NCI-H128 (cell line): Measurements from ENCODE around the gene SCN3A.
A peak's percentile ranks its signal among the peaks of the same experiment; 100 is the strongest.

Experiments
- DNase-seq: peaks from one replicate; lab custom pipeline; 2025; ENCODE audit not compliant: unreplicated experiment; lab: John Stamatoyannopoulos, UW

The SCN3A gene

GRCh38 chr2:165203689-165204559 lies at the start of gene SCN3A:
Gene SCN3A, minus strand, starts transcription at chr2:165204050. Its CDS starts 27,656 bp downstream, at chr2:165176394.
- peak; percentile 11 for DNase-seq

DNA sequence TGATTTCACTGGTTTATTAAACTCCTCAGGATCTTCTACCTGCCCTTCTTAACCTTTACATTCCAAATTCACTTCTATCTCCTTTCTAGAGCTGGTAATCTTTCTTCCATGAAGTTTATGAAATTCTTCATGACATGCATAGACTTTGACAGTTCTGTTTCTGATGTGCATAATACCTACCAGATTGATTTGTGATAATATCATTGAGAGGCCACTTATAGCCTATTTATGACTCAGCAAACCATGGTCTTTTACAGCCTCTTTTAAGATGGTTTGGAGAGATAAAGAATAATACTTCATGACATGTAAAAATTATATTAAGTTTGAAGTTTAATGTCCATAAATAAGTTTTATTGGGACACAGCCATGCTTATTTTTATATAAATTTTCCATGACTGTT lies 49.3 kb upstream of the SCN3A start:
- no peak for DNase-seq

GRCh38 chr2:165251366-165251765 lies 47.5 kb upstream of the SCN3A start:
- no peak for DNase-seq

DNA sequence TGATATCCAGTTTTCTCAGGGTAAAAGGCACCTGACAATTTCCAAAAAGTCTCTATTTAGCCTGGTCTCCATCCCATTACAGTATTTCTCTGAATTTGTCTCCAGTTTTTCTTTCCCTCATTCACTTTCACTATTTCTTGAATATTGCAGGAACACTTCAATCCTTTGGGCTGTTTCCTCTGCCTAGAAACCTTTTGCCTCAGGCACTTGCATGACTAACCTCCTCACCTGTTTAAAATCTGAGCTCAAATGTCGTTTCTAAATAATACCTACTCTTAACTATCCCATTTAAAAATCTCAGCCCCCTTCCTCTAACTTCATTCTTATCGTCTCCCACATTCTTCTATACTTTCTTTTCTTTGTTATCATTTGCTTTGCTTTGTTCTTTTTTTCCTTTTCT lies 44.4 kb upstream of the SCN3A start:
- DNase-seq: no peak

GRCh38 chr2:165245081-165245793 lies 41.4 kb upstream of the SCN3A start:
- DNase-seq: no peak

GRCh38 chr2:165240916-165241315 lies 37.1 kb upstream of the SCN3A start:
- DNase-seq: no peak

GRCh38 chr2:165239856-165240515 lies 36.1 kb upstream of the SCN3A start:
- no peak for DNase-seq

DNA sequence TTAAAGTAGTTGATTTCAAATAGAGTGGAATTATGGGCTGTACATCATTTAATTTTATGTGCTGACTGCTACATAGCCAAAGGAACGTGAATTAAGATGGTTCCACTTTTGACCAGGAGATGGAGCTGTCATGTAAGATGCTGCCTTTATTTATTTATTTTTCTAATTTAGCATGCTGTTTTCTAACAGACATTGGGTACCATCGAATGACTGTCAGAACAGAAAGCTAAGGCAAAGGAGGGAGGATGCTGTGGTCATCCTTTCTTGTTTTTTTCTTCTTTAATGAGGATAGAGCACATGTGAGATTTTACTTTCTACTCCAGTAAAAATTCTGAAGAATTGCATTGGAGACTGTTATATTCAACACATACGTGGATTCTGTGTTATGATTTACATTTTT lies 35.4 kb upstream of the SCN3A start, which contains the start of gene SCN2A:
TSS of gene SCN2A (plus strand) at position 185 of the 400 bp plus-strand sequence. CDS start 56,410 bp downstream, outside the sequence.
- DNase-seq: peak; percentile 34

GRCh38 chr2:165238295-165238694 lies 34.4 kb upstream of the SCN3A start:
- no peak for DNase-seq

GRCh38 chr2:165237056-165237455 lies 33.2 kb upstream of the SCN3A start:
- no peak for DNase-seq

DNA sequence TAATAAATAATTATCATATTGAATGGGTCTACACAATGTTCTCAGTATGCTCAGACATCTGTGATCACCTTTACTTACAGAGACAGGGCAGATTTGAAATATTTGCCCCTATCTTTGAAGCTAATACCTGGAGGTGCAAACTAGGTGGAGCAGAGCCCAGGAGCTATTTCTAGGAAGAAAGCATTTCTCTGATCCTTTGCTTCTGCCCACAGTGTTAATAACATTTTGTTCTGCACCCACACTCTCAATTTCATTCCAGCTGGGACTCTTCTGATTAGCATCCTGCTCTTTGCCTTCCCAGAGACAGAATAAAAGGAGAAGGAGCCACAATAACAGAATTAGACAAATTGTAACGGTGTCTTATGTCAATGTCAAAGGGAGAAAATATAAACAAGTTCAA lies 23.7 kb upstream of the SCN3A start:
- no peak for DNase-seq

DNA sequence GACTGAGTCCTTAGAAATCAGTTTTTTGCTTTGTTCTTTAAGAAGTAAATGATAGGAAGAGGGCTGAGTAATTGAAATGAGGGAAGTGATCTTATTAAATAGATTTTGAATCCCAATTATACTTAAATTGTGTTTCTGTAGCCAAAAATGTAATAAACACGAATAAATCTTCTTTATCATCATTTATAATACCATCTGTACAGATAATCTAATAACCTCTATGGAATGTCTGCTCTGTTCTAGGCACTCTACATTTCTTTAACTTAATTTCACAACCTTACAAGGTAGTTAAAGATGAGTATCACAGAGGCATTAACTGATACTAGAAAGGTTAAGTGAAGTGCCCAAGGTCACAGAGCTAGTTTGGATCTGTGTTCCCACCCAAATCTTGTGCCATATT lies 21.1 kb upstream of the SCN3A start:
- DNase-seq: no peak

DNA sequence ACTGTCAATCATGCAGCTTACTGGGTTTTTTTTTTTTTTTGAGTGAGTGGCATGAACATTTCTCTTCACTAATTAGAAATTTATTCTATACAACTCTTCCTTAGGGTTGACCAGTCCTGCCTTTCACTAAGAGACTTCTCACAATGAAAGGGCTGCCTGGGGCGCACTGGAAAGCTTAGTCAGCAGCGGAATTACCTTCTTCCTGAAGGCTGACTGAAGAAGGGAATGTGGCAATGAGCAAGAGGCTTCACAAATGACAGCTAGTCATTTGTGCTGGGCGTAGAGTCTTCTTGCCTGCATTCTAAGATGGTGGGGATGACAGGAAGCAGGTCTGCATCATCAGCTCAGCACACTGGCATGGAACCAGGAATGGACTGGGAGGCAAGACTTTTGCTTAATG lies 15.6 kb upstream of the SCN3A start:
- DNase-seq: no peak

DNA sequence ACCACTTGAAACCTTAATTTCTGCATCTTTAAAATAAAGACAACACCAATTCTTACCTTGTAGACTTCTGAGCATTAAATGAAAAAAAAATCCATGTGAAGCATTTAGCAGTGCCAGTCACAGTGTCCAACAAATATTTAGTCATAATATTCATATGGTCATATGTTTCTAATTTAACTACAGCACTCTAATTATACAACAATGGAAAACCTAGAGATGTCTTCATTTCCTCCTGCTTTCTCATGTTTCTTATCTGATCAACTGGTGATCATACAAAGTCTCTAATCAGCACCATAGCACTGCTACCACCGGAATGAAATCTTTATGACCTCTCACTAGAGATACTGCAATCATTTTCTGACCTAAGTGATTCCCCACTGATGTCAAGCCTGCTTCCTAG lies 10.2 kb upstream of the SCN3A start:
- DNase-seq: no peak

- no peak for DNase-seq
Observed at GRCh38 chr2:165208094-165208493, 4.2 kb upstream of the SCN3A start.

DNA sequence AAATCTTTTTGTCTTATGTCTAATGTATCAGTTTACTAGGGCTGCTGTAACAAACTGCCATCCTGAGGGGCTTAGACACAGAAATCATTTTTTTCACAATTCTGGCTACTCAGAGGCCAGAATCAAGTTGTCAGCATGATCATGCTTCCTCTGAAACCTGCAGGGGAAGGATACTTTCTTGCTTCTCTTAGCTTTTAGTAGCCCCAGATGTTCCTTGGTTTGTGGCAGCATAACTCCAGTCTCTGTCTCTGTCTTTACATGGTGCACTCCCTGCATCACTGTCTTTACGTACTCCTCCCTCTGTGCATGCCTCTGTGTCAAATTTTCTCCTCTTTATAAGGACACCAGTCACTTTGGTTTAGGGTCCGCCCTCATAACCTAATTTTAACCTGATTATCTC lies 2.0 kb upstream of the SCN3A start:
- no peak for DNase-seq

GRCh38 chr2:165202239-165202638 lies 1.6 kb downstream of the SCN3A start:
- DNase-seq: no peak

DNA sequence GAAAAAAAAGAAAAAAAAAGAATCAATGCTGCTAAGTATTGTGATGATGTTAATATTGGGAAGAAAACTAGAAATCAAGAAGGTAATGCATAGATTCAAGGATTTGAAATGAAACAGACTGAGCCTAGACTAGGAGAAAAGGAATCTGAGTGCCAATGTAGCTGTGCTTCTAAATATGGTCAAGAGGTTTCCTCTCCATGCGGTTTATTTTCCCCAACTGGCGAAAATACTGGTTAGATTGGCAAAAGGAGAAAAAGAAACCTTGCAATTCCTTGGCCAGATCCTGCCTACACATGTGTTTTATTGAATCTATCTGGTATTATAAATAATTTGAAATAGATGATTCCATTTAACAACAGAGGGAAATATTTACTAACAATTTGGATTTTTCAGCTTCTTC lies 5.7 kb downstream of the SCN3A start:
- no peak for DNase-seq

- DNase-seq: no peak
Observed at GRCh38 chr2:165197346-165197745, 6.5 kb downstream of the SCN3A start.

GRCh38 chr2:165196411-165196810 lies 7.4 kb downstream of the SCN3A start:
- DNase-seq: no peak

GRCh38 chr2:165193178-165193777 lies 10.6 kb downstream of the SCN3A start:
- DNase-seq: peak; percentile 6
